Loucy (cell line): Measurements from ENCODE around the gene TRAPPC5.

ENCODE experiments used
- EZH2phosphoT487 ChIP-seq: fragments of 200-600 bp; IDR thresholded peaks from 2 replicates; pipeline ENCODE4 v1.6.1; 2018; ENCODE audit warnings: antibody characterized with exemption, mild to moderate bottlenecking, moderate library complexity, borderline replicate concordance
- TF ChIP-seq, protein P1 (sequence below): fragments of 200-600 bp; sonication (generic); conservative IDR thresholded peaks from 2 replicates; pipeline ENCODE4 v1.5.1; 2014; ENCODE audit warnings: mild to moderate bottlenecking, antibody characterized with exemption, low read length

DNA sequence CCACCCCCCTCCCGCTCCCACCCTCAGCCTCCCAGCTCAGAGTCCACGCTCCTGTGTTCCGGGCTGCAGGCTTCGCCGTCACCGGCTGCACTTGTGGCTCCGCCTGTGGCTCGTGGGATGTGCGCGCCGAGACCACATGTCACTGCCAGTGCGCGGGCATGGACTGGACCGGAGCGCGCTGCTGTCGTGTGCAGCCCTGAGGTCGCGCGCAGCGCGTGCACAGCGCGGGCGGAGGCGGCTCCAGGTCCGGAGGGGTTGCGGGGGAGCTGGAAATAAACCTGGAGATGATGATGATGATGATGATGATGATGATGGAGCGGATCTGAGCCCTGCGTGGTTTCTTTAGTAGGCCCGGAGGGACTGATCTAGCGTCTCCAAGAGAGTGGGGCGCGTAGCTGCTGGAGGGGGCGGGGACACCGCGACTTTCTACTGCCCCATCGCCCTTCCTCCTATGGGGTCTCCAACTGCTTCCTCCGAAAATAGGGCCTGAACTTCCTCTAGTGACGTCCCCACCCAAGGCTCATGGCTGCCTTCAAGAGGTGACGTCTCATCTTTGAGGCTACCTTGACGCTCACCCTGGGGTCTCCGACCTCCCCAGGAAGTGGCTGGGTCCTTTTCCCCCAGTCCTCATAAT, 10.4 kb upstream of the TRAPPC5 start:
- TF ChIP-seq, protein P1, sequence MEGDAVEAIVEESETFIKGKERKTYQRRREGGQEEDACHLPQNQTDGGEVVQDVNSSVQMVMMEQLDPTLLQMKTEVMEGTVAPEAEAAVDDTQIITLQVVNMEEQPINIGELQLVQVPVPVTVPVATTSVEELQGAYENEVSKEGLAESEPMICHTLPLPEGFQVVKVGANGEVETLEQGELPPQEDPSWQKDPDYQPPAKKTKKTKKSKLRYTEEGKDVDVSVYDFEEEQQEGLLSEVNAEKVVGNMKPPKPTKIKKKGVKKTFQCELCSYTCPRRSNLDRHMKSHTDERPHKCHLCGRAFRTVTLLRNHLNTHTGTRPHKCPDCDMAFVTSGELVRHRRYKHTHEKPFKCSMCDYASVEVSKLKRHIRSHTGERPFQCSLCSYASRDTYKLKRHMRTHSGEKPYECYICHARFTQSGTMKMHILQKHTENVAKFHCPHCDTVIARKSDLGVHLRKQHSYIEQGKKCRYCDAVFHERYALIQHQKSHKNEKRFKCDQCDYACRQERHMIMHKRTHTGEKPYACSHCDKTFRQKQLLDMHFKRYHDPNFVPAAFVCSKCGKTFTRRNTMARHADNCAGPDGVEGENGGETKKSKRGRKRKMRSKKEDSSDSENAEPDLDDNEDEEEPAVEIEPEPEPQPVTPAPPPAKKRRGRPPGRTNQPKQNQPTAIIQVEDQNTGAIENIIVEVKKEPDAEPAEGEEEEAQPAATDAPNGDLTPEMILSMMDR: no peak
- TF ChIP-seq EZH2phosphoT487: no peak
